Endodermal cell (in vitro differentiated cells): ENCODE data around the gene EYS. TPM values are rescaled to one million over a fixed set of nuclear protein-coding genes. Genes with fewer than 3 reads are reported as not detected.

ENCODE experiments used
- DNase-seq: peaks from one replicate; pipeline ENCODE4 v3.0.0-alpha.2; 2017
- H3K27ac ChIP-seq: 2 replicates; pipeline ENCODE4 v1.5.1; 2013; ENCODE audit warnings: mild to moderate bottlenecking, low read depth, low read length, moderate library complexity
- H3K27me3 ChIP-seq: 2 replicates; pipeline ENCODE4 v1.6.1; 2013; ENCODE audit warnings: mild to moderate bottlenecking, low read length, moderate library complexity; ENCODE audit not compliant: insufficient read depth, control insufficient read depth, poor library complexity, severe bottlenecking
- H3K36me3 ChIP-seq: 2 replicates; pipeline ENCODE4 v1.7.0; 2013; ENCODE audit warnings: mild to moderate bottlenecking, low read length, moderate library complexity; ENCODE audit not compliant: control insufficient read depth, insufficient read depth
- H3K4me1 ChIP-seq: one replicate; pipeline ENCODE4 v1.7.0; 2013; ENCODE audit warnings: low read length; ENCODE audit not compliant: control insufficient read depth, insufficient read depth
- H3K4me3 ChIP-seq: 2 replicates; pipeline ENCODE4 v1.5.1; 2013; ENCODE audit warnings: mild to moderate bottlenecking, low read length, moderate library complexity
- H3K9ac ChIP-seq: 2 replicates; pipeline ENCODE4 v1.6.1; 2013; ENCODE audit warnings: mild to moderate bottlenecking, low read length, moderate library complexity; ENCODE audit not compliant: poor library complexity, severe bottlenecking; ENCODE audit errors: extremely low read depth
- H3K9me3 ChIP-seq: 2 replicates; pipeline ENCODE4 v1.6.1; 2013; ENCODE audit warnings: mild to moderate bottlenecking, low read length, moderate library complexity; ENCODE audit not compliant: control insufficient read depth
- H3K27ac Mint-ChIP-seq: 2 replicates; pipeline ENCODE4 v1.8.0; 2020; ENCODE audit warnings: mixed read lengths
- H3K27me3 Mint-ChIP-seq: 2 replicates; pipeline ENCODE4 v1.8.0; 2021; ENCODE audit warnings: mild to moderate bottlenecking, mixed read lengths; ENCODE audit not compliant: insufficient read depth
- H3K36me3 Mint-ChIP-seq: 2 replicates; pipeline ENCODE4 v1.8.0; 2020; ENCODE audit warnings: low read depth, mixed read lengths
- H3K4me1 Mint-ChIP-seq: 2 replicates; pipeline ENCODE4 v1.8.0; 2020; ENCODE audit warnings: mixed read lengths
- H3K4me3 Mint-ChIP-seq: 2 replicates; pipeline ENCODE4 v1.8.0; 2020; ENCODE audit warnings: mild to moderate bottlenecking, moderate library complexity, mixed read lengths
- H3K9me3 Mint-ChIP-seq: 2 replicates; pipeline ENCODE4 v1.8.0; 2020; ENCODE audit warnings: mild to moderate bottlenecking, mixed read lengths
- CTCF ChIP-seq: fragments of 200-600 bp; sonication (generic); conservative IDR thresholded peaks from 2 replicates; pipeline ENCODE4 v1.5.0; 2021; ENCODE audit warnings: antibody characterized with exemption, mild to moderate bottlenecking
- WGBS, 2 experiments: methylation state at CpG; one replicate each; pipeline versions ENCODE4 v1.1.5 to v1.1.7; 2013; ENCODE audit warnings: missing lambda C conversion rate in 2 of 2, mixed read lengths in 1 of 2; ENCODE audit not compliant: insufficient coverage in 1 of 2, insufficient read length in 1 of 2; 5-methylcytosine and 5-hydroxymethylcytosine counted together
- total RNA-seq, 2 donors: library from RNA; stranded (reverse); fragmentation: NEBNext Ultra II Directional in 1 of 2; extraction: Animal tissue kit (Norgen Biotek cat#: 25700) in 1 of 2; gene quantifications; 2 replicates in 1 of 2; 3 replicates in 1 of 2; pipeline ENCODE4 v1.2.1, GENCODE V29; 2021

Gene EYS
- total RNA-seq, 2 donors from 2014 or later: 0.31 to 0.70 TPM

DNA sequence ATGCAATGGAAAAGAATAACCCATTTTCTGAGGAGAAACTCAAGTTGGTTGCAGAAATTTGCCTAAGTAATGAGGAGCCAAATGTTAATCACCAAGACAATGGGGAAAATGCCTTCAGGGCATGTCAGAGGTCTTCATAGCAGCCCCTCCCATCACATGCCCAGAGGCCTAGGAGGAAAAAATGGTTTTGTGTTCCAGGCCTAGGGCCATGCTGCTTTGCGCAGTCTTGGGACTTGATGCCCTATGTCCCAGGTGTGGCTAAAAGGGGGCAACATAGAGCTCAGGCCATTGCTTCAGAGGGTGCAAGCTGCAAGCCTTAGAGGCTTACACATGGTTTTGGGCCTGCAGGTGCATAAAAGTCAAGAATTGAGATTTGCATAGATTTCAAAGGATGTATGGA lies 485.9 kb downstream of the EYS start:
- Histone ChIP-seq H3K27me3 (no peaks in the 10 kb centered on the region), H3K36me3 (no peaks in the 10 kb centered on the region), H3K4me3 (no peak overlapping the region), H3K9ac (no peak overlapping the region), H3K27ac (no peak overlapping the region), H3K4me1 (no peaks in the 10 kb centered on the region), H3K9me3 (peaks cover 34% of the 10 kb centered on the region)
- no peak overlapping the region for H3K27ac Mint-ChIP-seq
- 96 to 100% methylated on average over 1 of the region's 1 CpG for WGBS, 2 experiments
- DNase-seq: no peak
- H3K9me3 Mint-ChIP-seq: peaks cover 38% of the 10 kb centered on the region
- H3K27me3 Mint-ChIP-seq: no peaks in the 10 kb centered on the region
- no peak overlapping the region for H3K4me3 Mint-ChIP-seq
- H3K36me3 Mint-ChIP-seq: peaks cover 2% of the 10 kb centered on the region
- no peaks in the 10 kb centered on the region for H3K4me1 Mint-ChIP-seq
- no peak for TF ChIP-seq CTCF

GRCh38 chr6:65202738-65203137 lies 504.3 kb downstream of the EYS start:
- H3K4me1 Mint-ChIP-seq: no peaks in the 10 kb centered on the region
- no peak overlapping the region for H3K9ac ChIP-seq
- no peak for DNase-seq
- no peaks in the 10 kb centered on the region for H3K27me3 ChIP-seq
- no peak overlapping the region for H3K4me3 Mint-ChIP-seq
- H3K27me3 Mint-ChIP-seq: no peaks in the 10 kb centered on the region
- no peak overlapping the region for H3K27ac ChIP-seq
- H3K4me3 ChIP-seq: no peak overlapping the region
- TF ChIP-seq CTCF: no peak
- WGBS, 2 experiments: 84 to 100% methylated on average over 1 to 2 of the region's 2 CpGs
- H3K36me3 ChIP-seq: no peaks in the 10 kb centered on the region
- H3K36me3 Mint-ChIP-seq: no peaks in the 10 kb centered on the region
- no peak overlapping the region for H3K27ac Mint-ChIP-seq
- H3K9me3 Mint-ChIP-seq: no peaks in the 10 kb centered on the region
- H3K9me3 ChIP-seq: no peaks in the 10 kb centered on the region
- no peaks in the 10 kb centered on the region for H3K4me1 ChIP-seq

DNA sequence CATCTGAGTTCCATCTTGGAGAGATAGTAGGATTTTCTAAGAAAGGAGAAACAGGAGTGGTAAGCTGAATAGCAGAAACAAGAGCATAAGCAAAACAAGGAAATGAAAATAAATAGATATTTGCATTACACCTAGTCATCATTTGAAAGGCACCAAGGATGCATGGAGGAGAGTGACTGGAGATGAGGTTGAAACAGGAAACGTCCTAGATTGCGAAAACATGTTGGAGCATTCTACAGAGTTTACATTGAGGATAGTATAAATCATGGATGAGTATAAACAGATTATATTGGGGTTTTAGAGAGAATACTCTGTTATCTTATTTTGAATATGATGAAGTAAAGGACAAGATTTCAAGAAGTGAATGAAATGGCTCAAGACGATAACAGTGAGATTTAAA lies 507.3 kb downstream of the EYS start:
- Mint-ChIP-seq H3K4me1 (peaks cover 5% of the 10 kb centered on the region), H3K27ac (no peak overlapping the region), H3K4me3 (no peak overlapping the region), H3K36me3 (no peaks in the 10 kb centered on the region), H3K27me3 (no peaks in the 10 kb centered on the region), H3K9me3 (no peaks in the 10 kb centered on the region)
- H3K9me3 ChIP-seq: no peaks in the 10 kb centered on the region
- no peak overlapping the region for H3K27ac ChIP-seq
- 90 to 100% methylated on average over 3 of the region's 3 CpGs for WGBS, 2 experiments
- H3K9ac ChIP-seq: no peak overlapping the region
- H3K4me3 ChIP-seq: no peak overlapping the region
- TF ChIP-seq CTCF: no peak
- H3K36me3 ChIP-seq: no peaks in the 10 kb centered on the region
- no peak for DNase-seq
- H3K4me1 ChIP-seq: no peaks in the 10 kb centered on the region
- no peaks in the 10 kb centered on the region for H3K27me3 ChIP-seq
